Neural cell (in vitro differentiated cells): ENCODE results near the gene SLC4A7. TPM values are rescaled to one million over a fixed set of nuclear protein-coding genes. Genes with fewer than 3 reads are reported as not detected.
"Not testable (repeated sequence)": the region's sequence is repeated elsewhere in the genome, so short reads cannot be mapped to it uniquely, and the experiment has no call there.

Experiments used
- H2AFZ ChIP-seq: fragments of 200-600, 300-800 bp; sonication (generic), shearing (Covaris generic); 2 replicates; pipeline ENCODE4 v1.6.0; 2014; ENCODE audit warnings: low read depth, mild to moderate bottlenecking, antibody characterized with exemption, low read length, moderate library complexity
- H3F3A ChIP-seq: fragments of 200-600 bp; shearing (Covaris generic); 2 replicates; pipeline ENCODE4 v1.6.1; 2016; ENCODE audit warnings: mild to moderate bottlenecking, moderate library complexity, mixed read lengths, antibody characterized with exemption, low read length; ENCODE audit not compliant: insufficient read depth, poor library complexity, severe bottlenecking
- H3K27ac ChIP-seq: fragments of 200-600, 300-800 bp; sonication (generic), shearing (Covaris generic); 2 replicates; pipeline ENCODE4 v1.5.1; 2014; ENCODE audit warnings: mild to moderate bottlenecking, low read length, moderate library complexity
- H3K27me3 ChIP-seq: fragments of 300-800, 200-600 bp; sonication (generic), shearing (Covaris generic); 2 replicates; pipeline ENCODE4 v1.6.0; 2014; ENCODE audit warnings: mild to moderate bottlenecking, low read depth, low read length, moderate library complexity; ENCODE audit not compliant: insufficient read depth
- H3K36me3 ChIP-seq: fragments of 300-800, 200-600 bp; sonication (generic), shearing (Covaris generic); 2 replicates; pipeline ENCODE4 v1.5.1; 2014; ENCODE audit warnings: mild to moderate bottlenecking, antibody characterized with exemption, low read length, moderate library complexity; ENCODE audit not compliant: insufficient read depth
- H3K4me2 ChIP-seq: fragments of 300-800, 200-600 bp; sonication (generic), shearing (Covaris generic); 2 replicates; pipeline ENCODE4 v1.6.0; 2014; ENCODE audit warnings: mild to moderate bottlenecking, low read length
- H3K4me3 ChIP-seq: fragments of 300-800, 200-600 bp; sonication (generic), shearing (Covaris generic); 2 replicates; pipeline ENCODE4 v1.5.1; 2014; ENCODE audit warnings: mild to moderate bottlenecking, low read length, moderate library complexity
- H3K79me2 ChIP-seq: fragments of 200-600 bp; shearing (Covaris generic); replicated peaks from 2 replicates; pipeline ENCODE4 v1.6.0; 2014; ENCODE audit warnings: mild to moderate bottlenecking, low read length, moderate library complexity; ENCODE audit not compliant: insufficient read depth
- H3K9ac ChIP-seq: fragments of 300-800, 200-600 bp; sonication (generic), shearing (Covaris generic); 2 replicates; pipeline ENCODE4 v1.6.1; 2016; ENCODE audit warnings: mild to moderate bottlenecking, low read length, mixed read lengths
- H3K9me2 ChIP-seq: fragments of 200-600 bp; shearing (Covaris generic); 2 replicates; pipeline ENCODE4 v1.6.1; 2016; ENCODE audit warnings: mild to moderate bottlenecking, low read length, mixed read lengths; ENCODE audit not compliant: insufficient read depth
- H3K9me3 ChIP-seq: fragments of 200-600, 300-800 bp; sonication (generic), shearing (Covaris generic); 2 replicates; pipeline ENCODE4 v1.6.1; 2016; ENCODE audit warnings: mild to moderate bottlenecking, mixed run types, low read length, moderate library complexity, mixed read lengths
- H4K20me1 ChIP-seq: fragments of 200-600 bp; shearing (Covaris generic); 2 replicates; pipeline ENCODE4 v1.6.1; 2016; ENCODE audit warnings: mild to moderate bottlenecking, mixed run types; ENCODE audit not compliant: insufficient read depth
- EP300 ChIP-seq: fragments of 450-650 bp; conservative IDR thresholded peaks from 2 replicates; pipeline ENCODE4 v1.6.1; 2014; ENCODE audit warnings: antibody characterized with exemption, mild to moderate bottlenecking, moderate library complexity; ENCODE audit not compliant: poor library complexity, severe bottlenecking
- EZH2 ChIP-seq: fragments of 200-600, 300-800 bp; shearing (Covaris generic), sonication (generic); IDR thresholded peaks from 2 replicates; pipeline ENCODE4 v1.6.1; 2014; ENCODE audit warnings: antibody characterized with exemption, low read length, borderline replicate concordance, mild to moderate bottlenecking; ENCODE audit not compliant: insufficient read depth, poor library complexity, severe bottlenecking
- MXI1 ChIP-seq: fragments of 450-650 bp; conservative IDR thresholded peaks from 2 replicates; pipeline ENCODE4 v1.6.1; 2014; ENCODE audit warnings: antibody characterized with exemption, mild to moderate bottlenecking; ENCODE audit not compliant: poor library complexity, severe bottlenecking
- POLR2AphosphoS5 ChIP-seq: IDR thresholded peaks from 2 replicates; pipeline ENCODE4 v1.6.1; 2012
- RAD21 ChIP-seq: fragments of 450-650 bp; conservative IDR thresholded peaks from 2 replicates; pipeline ENCODE4 v1.6.1; 2014; ENCODE audit warnings: antibody characterized with exemption, mild to moderate bottlenecking, moderate library complexity
- REST ChIP-seq: IDR thresholded peaks from 2 replicates; pipeline ENCODE4 v1.6.1; 2012; ENCODE audit warnings: borderline replicate concordance
- SMC3 ChIP-seq: fragments of 450-650 bp; conservative IDR thresholded peaks from 2 replicates; pipeline ENCODE4 v1.6.1; 2014; ENCODE audit warnings: antibody characterized with exemption, mild to moderate bottlenecking, moderate library complexity; ENCODE audit not compliant: poor library complexity
- TAF1 ChIP-seq: IDR thresholded peaks from 2 replicates; pipeline ENCODE4 v1.6.1; 2012; ENCODE audit warnings: low read depth
- polyA plus RNA-seq: library from polyadenylated mRNA; depleted of rRNA; stranded (reverse); fragments of >200 nt; gene quantifications from 2 replicates; pipeline ENCODE4 v1.2.3, GENCODE V29; 2014

SLC4A7 gene
- polyA plus RNA-seq, 1 donor from 2014 or later: 96.9 TPM

GRCh38 chr3:27449530-27450150, 34.5 kb downstream of the SLC4A7 start:
- Histone ChIP-seq H3K4me2 (no peak overlapping the region), H4K20me1 (no peaks in the 10 kb centered on the region), H3K4me3 (no peak overlapping the region), H3K27me3 (no peaks in the 10 kb centered on the region), H3F3A (no peaks in the 10 kb centered on the region), H2AFZ (no peak overlapping the region), H3K9ac (no peak overlapping the region), H3K9me2 (no peaks in the 10 kb centered on the region), H3K79me2 (peaks cover 21% of the 10 kb centered on the region), H3K36me3 (peaks cover 3% of the 10 kb centered on the region), H3K27ac (no peak overlapping the region), H3K9me3 (no peaks in the 10 kb centered on the region)
- TF ChIP-seq REST: no peak
- TF ChIP-seq RAD21: no peak
- no peak for TF ChIP-seq EP300
- TF ChIP-seq SMC3: no peak
- no peak for TF ChIP-seq MXI1
- no peak for TF ChIP-seq EZH2
- no peak for TF ChIP-seq POLR2AphosphoS5
- TF ChIP-seq TAF1: no peak

GRCh38 chr3:27442995-27443394, 41.2 kb downstream of the SLC4A7 start:
- H3K9ac ChIP-seq, H3K27me3 ChIP-seq, H2AFZ ChIP-seq, H3K9me3 ChIP-seq, H3K9me2 ChIP-seq, H3K27ac ChIP-seq, H3K4me2 ChIP-seq, H4K20me1 ChIP-seq, H3K79me2 ChIP-seq, H3F3A ChIP-seq, H3K4me3 ChIP-seq: not testable (repeated sequence)
- peaks cover 16% of the 10 kb centered on the region for H3K36me3 ChIP-seq

GRCh38 chr3:27438352-27438751, 45.8 kb downstream of the SLC4A7 start:
- not testable (repeated sequence) for H4K20me1 ChIP-seq, H3K4me2 ChIP-seq, H3K9me2 ChIP-seq, H3K9me3 ChIP-seq, H3K79me2 ChIP-seq, H3K4me3 ChIP-seq, H2AFZ ChIP-seq, H3K27me3 ChIP-seq, H3K9ac ChIP-seq, H3F3A ChIP-seq, H3K27ac ChIP-seq
- H3K36me3 ChIP-seq: peaks cover 18% of the 10 kb centered on the region
